Uterus (tissue), 4 donors: ENCODE data around the gene MAP4K3. TPM values are rescaled to one million over a fixed set of nuclear protein-coding genes. Genes with fewer than 3 reads are reported as not detected.

Experiments
- DNase-seq, 2 donors: peaks; one replicate each; pipeline ENCODE4 v3.0.0-alpha.2; 2019 to 2020
- H3K27ac ChIP-seq, 2 donors: fragments of 200-600 bp; sonication (generic); 1 replicate in 1 of 2; 2 replicates in 1 of 2; pipeline ENCODE4 v1.5.1; 2016 to 2018
- H3K27me3 ChIP-seq, 2 donors: fragments of 200-600 bp; sonication (generic); one replicate each; pipeline ENCODE4 v1.5.1; 2018 to 2019; ENCODE audit warnings: control low read depth in 1 of 2
- H3K36me3 ChIP-seq, 2 donors: fragments of 200-600 bp; sonication (generic); one replicate each; pipeline ENCODE4 v1.5.1; 2019; ENCODE audit warnings: control low read depth in 1 of 2
- H3K4me1 ChIP-seq, 2 donors: fragments of 200-600 bp; sonication (generic); one replicate each; pipeline ENCODE4 v1.5.1; 2018 to 2019; ENCODE audit warnings: control low read depth in 1 of 2
- H3K4me3 ChIP-seq, 2 donors: fragments of 200-600 bp; sonication (generic); 1 replicate in 1 of 2; 2 replicates in 1 of 2; pipeline ENCODE4 v1.5.1; 2018 to 2019; ENCODE audit warnings: mild to moderate bottlenecking in 1 of 2
- H3K9me3 ChIP-seq, 2 donors: fragments of 200-600 bp; sonication (generic); one replicate each; pipeline ENCODE4 v1.5.1; 2019; ENCODE audit warnings: control low read depth in 1 of 2
- POLR2A ChIP-seq, 2 donors: fragments of 450-650 bp; IDR thresholded peaks; one replicate each; pipeline ENCODE4 v1.6.1; 2016; ENCODE audit warnings: antibody characterized with exemption in 2 of 2, mild to moderate bottlenecking in 1 of 2, moderate library complexity in 1 of 2
- intact Hi-C: fragments of 100-400 bp; cut with DNase I; formaldehyde crosslinking; loops from one replicate; pipeline ENCODE4 v1.15.1; 2023; ENCODE audit warnings: low total_unique reads
- total RNA-seq, 4 donors: library from RNA; depleted of rRNA in 3 of 4; stranded (reverse); fragments of >200 nt in 3 of 4; gene quantifications; one replicate each; pipeline versions ENCODE4 v1.1.0 to v1.2.4, GENCODE V29; 2014 to 2023
- TF ChIP-seq, protein P1 (sequence below), 4 experiments: fragments of 200-600 bp in 2 of 4; fragments of 450-650 bp in 2 of 4; sonication (generic) in 2 of 4; IDR thresholded peaks; one replicate each; pipeline ENCODE4 v1.5.1; 2016 to 2019; ENCODE audit warnings: antibody characterized with exemption in 4 of 4, mild to moderate bottlenecking in 2 of 4, moderate library complexity in 1 of 4
- donor health status: DM: yes; HTN: yes; CAD: no.

The MAP4K3 gene
- total RNA-seq, 4 donors from 2014 or later: 31.5 to 110 (median 72.3) TPM

GRCh38 chr2:39435741-39436591 lies 1.1 kb downstream of the MAP4K3 start:
- TF ChIP-seq, protein P1, sequence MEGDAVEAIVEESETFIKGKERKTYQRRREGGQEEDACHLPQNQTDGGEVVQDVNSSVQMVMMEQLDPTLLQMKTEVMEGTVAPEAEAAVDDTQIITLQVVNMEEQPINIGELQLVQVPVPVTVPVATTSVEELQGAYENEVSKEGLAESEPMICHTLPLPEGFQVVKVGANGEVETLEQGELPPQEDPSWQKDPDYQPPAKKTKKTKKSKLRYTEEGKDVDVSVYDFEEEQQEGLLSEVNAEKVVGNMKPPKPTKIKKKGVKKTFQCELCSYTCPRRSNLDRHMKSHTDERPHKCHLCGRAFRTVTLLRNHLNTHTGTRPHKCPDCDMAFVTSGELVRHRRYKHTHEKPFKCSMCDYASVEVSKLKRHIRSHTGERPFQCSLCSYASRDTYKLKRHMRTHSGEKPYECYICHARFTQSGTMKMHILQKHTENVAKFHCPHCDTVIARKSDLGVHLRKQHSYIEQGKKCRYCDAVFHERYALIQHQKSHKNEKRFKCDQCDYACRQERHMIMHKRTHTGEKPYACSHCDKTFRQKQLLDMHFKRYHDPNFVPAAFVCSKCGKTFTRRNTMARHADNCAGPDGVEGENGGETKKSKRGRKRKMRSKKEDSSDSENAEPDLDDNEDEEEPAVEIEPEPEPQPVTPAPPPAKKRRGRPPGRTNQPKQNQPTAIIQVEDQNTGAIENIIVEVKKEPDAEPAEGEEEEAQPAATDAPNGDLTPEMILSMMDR (IDR thresholded peaks at IDR 0.05): no peak
- no peak for TF ChIP-seq POLR2A (IDR thresholded peaks at IDR 0.05)
- peak overlapping the region; percentile 79 to 89 for H3K4me3 ChIP-seq
- H3K27me3 ChIP-seq: no peaks in the 10 kb centered on the region
- H3K9me3 ChIP-seq: no peaks in the 10 kb centered on the region
- H3K36me3 ChIP-seq: no peaks in the 10 kb centered on the region
- peaks cover 0 to 7% of the 10 kb centered on the region in 2 donors for H3K4me1 ChIP-seq
- peak; percentile 29 to 48 for DNase-seq
- intact Hi-C loops: no loop called here
- peak overlapping the region; percentile 96 to 99 for H3K27ac ChIP-seq

DNA sequence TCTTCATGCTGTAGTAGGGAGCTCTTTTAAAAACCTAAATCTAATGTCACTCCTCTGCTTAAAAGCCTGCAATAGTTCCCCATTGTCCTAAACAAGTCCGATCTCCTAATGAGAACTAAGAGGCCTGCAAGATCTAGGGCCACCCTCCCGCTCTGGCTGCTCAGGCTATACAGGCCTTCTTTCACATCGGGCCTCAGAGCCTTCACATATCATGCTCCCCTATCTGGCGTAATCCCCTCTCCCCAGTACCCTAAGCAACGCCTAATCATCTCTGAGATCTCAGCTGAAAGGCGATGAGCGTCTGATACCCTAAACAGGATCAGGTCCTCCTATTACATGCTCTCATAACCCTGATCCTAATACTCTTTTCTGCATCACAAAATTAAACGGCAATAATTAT lies 1.9 kb downstream of the MAP4K3 start:
- TF ChIP-seq POLR2A (IDR thresholded peaks at IDR 0.05): no peak
- TF ChIP-seq, protein P1 (IDR thresholded peaks at IDR 0.05): no peak

DNA sequence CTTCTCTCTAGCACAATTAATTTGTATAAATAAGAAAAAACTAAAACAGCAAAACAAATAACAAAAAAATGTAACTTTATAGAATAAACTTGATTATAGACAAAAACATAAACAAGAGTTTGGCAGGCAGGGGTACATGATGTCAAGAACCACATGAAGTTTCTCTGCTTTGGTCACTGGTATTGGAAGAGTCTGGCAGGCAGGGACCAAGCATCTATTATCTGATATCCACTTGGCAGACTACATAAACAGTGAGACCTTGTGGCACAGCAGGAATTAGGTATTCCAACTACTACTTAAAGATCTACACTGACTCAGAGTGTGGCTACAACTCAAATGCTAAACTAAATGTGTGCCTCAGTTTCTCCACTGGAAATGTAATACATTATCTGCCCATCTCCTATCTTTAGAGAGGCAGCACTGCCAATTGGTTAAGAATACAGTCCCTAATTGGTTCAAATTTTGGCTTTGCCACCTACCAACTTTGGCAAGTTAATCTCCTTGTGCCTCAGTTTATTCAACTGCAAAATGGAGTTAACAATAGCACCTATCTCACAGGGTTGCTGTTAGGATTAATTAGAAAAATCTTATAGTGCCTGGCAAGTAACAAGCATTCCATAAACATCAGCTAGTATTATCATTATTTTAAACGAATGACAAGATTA lies 2.7 kb downstream of the MAP4K3 start:
- Histone ChIP-seq H3K27me3 (no peaks in the 10 kb centered on the region), H3K9me3 (no peaks in the 10 kb centered on the region), H3K4me1 (peaks cover 0 to 4% of the 10 kb centered on the region in 2 donors), H3K4me3 (peak overlapping the region in 1 of 2 donors; percentile 79), H3K36me3 (no peaks in the 10 kb centered on the region), H3K27ac (peak overlapping the region in 1 of 2 donors; percentile 96)
- intact Hi-C loops: no loop called here
- TF ChIP-seq, protein P1 (IDR thresholded peaks at IDR 0.05): no peak
- no peak for TF ChIP-seq POLR2A (IDR thresholded peaks at IDR 0.05)
- no peak for DNase-seq

More for the DNA sequence above, 1.9 kb downstream of the MAP4K3 start:
- intact Hi-C loops: no loop called here
- no peak for DNase-seq
- peaks cover 0 to 7% of the 10 kb centered on the region in 2 donors for H3K4me1 ChIP-seq
- H3K27me3 ChIP-seq: no peaks in the 10 kb centered on the region
- H3K27ac ChIP-seq: peak overlapping the region; percentile 96 to 99
- H3K36me3 ChIP-seq: no peaks in the 10 kb centered on the region
- no peaks in the 10 kb centered on the region for H3K9me3 ChIP-seq
- H3K4me3 ChIP-seq: peak overlapping the region; percentile 79 to 89

DNA sequence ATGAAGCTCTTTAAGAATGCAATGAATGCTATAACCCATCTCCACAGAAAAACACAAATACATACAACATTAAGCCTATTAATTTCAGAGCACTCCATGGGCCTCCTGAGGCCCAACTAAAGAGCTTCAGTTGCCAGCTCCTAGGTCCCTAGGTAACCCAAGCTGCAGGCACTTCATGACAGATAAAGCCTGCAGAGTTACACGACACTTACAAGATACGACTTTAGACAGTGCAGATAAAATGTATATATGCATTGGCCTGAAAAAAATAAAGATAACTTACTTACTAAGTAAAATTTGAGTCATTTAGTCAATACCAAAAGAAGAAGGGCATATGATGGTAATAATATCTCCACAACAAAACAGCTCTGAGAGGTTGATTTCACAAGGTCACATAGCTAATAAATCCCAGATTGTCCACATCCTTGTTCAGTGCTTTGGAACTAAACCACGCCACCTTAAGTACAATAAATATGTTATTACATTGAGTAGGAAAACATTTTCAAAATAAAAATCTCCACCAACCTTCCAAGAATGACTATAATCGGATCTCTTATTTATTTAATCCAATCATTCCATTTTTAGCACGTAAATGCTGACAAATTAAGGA lies 3.4 kb downstream of the MAP4K3 start:
- intact Hi-C loops: no loop called here
- H3K4me1 ChIP-seq: peaks cover 0 to 4% of the 10 kb centered on the region in 2 donors
- no peak for DNase-seq
- no peak overlapping the region for H3K4me3 ChIP-seq
- no peaks in the 10 kb centered on the region for H3K27me3 ChIP-seq
- TF ChIP-seq, protein P1 (IDR thresholded peaks at IDR 0.05): no peak
- TF ChIP-seq POLR2A (IDR thresholded peaks at IDR 0.05): no peak
- H3K9me3 ChIP-seq: no peaks in the 10 kb centered on the region
- peak overlapping the region in 1 of 2 donors; percentile 96 for H3K27ac ChIP-seq
- no peaks in the 10 kb centered on the region for H3K36me3 ChIP-seq
